ENCODE results near the gene STK36. TPM values are rescaled to one million over a fixed set of nuclear protein-coding genes. Genes with fewer than 3 reads are reported as not detected.

STK36 gene
- polyA plus RNA-seq (2013, experiment 1 of 2), result 35.7 TPM
- 37.2 TPM for polyA plus RNA-seq (2013, experiment 2 of 2)

- Histone ChIP-seq H3K9me3 (ENCODE audit: control insufficient read depth, low read length) (no peaks in the 10 kb centered on the region), H3K36me3 (ENCODE audit: control insufficient read depth, insufficient read depth, low read length) (peaks cover 54% of the 10 kb centered on the region), H3K27ac (ENCODE audit: low read depth, low read length, severe bottlenecking) (peak within 1 kb of the TSS; percentile 72), H3K4me1 (ENCODE audit: control insufficient read depth, insufficient read depth, low read length, poor library complexity, severe bottlenecking) (no peaks in the 10 kb centered on the region), H3K4me3 (ENCODE audit: extremely low read depth, insufficient read depth, low read length, poor library complexity, severe bottlenecking) (peak within 1 kb of the TSS; percentile 84)
- WGBS, 2 experiments (ENCODE audit: insufficient coverage in 2 of 2), result 0 to 2% methylated on average over 27 to 32 of the region's 49 CpGs
These were observed at the start of gene STK36, which contains the start of gene RNF25 for GRCh38 chr2:218671654-218672566. TSS of gene STK36 (plus strand) at chr2:218672086. CDS start at chr2:218672830, 744 bp downstream. TSS of gene RNF25 (minus strand) at chr2:218672002. CDS start at chr2:218671970, 32 bp downstream.

- 92% methylated on average over 6 to 7 of the region's 7 CpGs for WGBS, 2 experiments (ENCODE audit: insufficient coverage in 2 of 2)
- H3K4me3 ChIP-seq (ENCODE audit: extremely low read depth, insufficient read depth, low read length, poor library complexity, severe bottlenecking), result no peak overlapping the region
- H3K9me3 ChIP-seq (ENCODE audit: control insufficient read depth, low read length), result no peaks in the 10 kb centered on the region
- peaks cover 7% of the 10 kb centered on the region for H3K4me1 ChIP-seq (ENCODE audit: control insufficient read depth, insufficient read depth, low read length, poor library complexity, severe bottlenecking)
- H3K27ac ChIP-seq (ENCODE audit: low read depth, low read length, severe bottlenecking), result peak overlapping the region; percentile 53
- no peaks in the 10 kb centered on the region for H3K36me3 ChIP-seq (ENCODE audit: control insufficient read depth, insufficient read depth, low read length)
These were observed 49.1 kb upstream of the STK36 start for GRCh38 chr2:218622606-218623365.

GRCh38 chr2:218623366-218623705, 48.5 kb upstream of the STK36 start:
- Histone ChIP-seq H3K27ac (ENCODE audit: low read depth, low read length, severe bottlenecking) (peak overlapping the region; percentile 53), H3K4me3 (ENCODE audit: extremely low read depth, insufficient read depth, low read length, poor library complexity, severe bottlenecking) (no peak overlapping the region), H3K36me3 (ENCODE audit: control insufficient read depth, insufficient read depth, low read length) (no peaks in the 10 kb centered on the region), H3K9me3 (ENCODE audit: control insufficient read depth, low read length) (no peaks in the 10 kb centered on the region), H3K4me1 (ENCODE audit: control insufficient read depth, insufficient read depth, low read length, poor library complexity, severe bottlenecking) (peaks cover 7% of the 10 kb centered on the region)
- 93% methylated on average over 3 of the region's 3 CpGs; no CpG with 5 or more reads in 1 of the 2 experiments for WGBS, 2 experiments (ENCODE audit: insufficient coverage in 2 of 2)

GRCh38 chr2:218626369-218626768, 45.5 kb upstream of the STK36 start:
- no peak overlapping the region for H3K4me3 ChIP-seq (ENCODE audit: extremely low read depth, insufficient read depth, low read length, poor library complexity, severe bottlenecking)
- no peaks in the 10 kb centered on the region for H3K9me3 ChIP-seq (ENCODE audit: control insufficient read depth, low read length)
- H3K36me3 ChIP-seq (ENCODE audit: control insufficient read depth, insufficient read depth, low read length), result no peaks in the 10 kb centered on the region
- H3K4me1 ChIP-seq (ENCODE audit: control insufficient read depth, insufficient read depth, low read length, poor library complexity, severe bottlenecking), result peaks cover 7% of the 10 kb centered on the region
- WGBS, 2 experiments (ENCODE audit: insufficient coverage in 2 of 2), result 80 to 85% methylated on average over 2 to 4 of the region's 4 CpGs
- H3K27ac ChIP-seq (ENCODE audit: low read depth, low read length, severe bottlenecking), result no peak overlapping the region

GRCh38 chr2:218627939-218628338, 43.9 kb upstream of the STK36 start:
- WGBS, 2 experiments (ENCODE audit: insufficient coverage in 2 of 2), result 87 to 100% methylated on average over 2 to 3 of the region's 4 CpGs
- H3K4me3 ChIP-seq (ENCODE audit: extremely low read depth, insufficient read depth, low read length, poor library complexity, severe bottlenecking), result no peak overlapping the region
- H3K9me3 ChIP-seq (ENCODE audit: control insufficient read depth, low read length), result no peaks in the 10 kb centered on the region
- H3K36me3 ChIP-seq (ENCODE audit: control insufficient read depth, insufficient read depth, low read length), result no peaks in the 10 kb centered on the region
- peaks cover 7% of the 10 kb centered on the region for H3K4me1 ChIP-seq (ENCODE audit: control insufficient read depth, insufficient read depth, low read length, poor library complexity, severe bottlenecking)
- no peak overlapping the region for H3K27ac ChIP-seq (ENCODE audit: low read depth, low read length, severe bottlenecking)

GRCh38 chr2:218631837-218632236, 40.0 kb upstream of the STK36 start:
- Histone ChIP-seq H3K9me3 (ENCODE audit: control insufficient read depth, low read length) (no peaks in the 10 kb centered on the region), H3K36me3 (ENCODE audit: control insufficient read depth, insufficient read depth, low read length) (peaks cover 38% of the 10 kb centered on the region), H3K4me3 (ENCODE audit: extremely low read depth, insufficient read depth, low read length, poor library complexity, severe bottlenecking) (no peak overlapping the region), H3K27ac (ENCODE audit: low read depth, low read length, severe bottlenecking) (no peak overlapping the region), H3K4me1 (ENCODE audit: control insufficient read depth, insufficient read depth, low read length, poor library complexity, severe bottlenecking) (peaks cover 2% of the 10 kb centered on the region)
- WGBS, 2 experiments (ENCODE audit: insufficient coverage in 2 of 2), result 100% methylated on average over 1 of the region's 4 CpGs

- H3K36me3 ChIP-seq (ENCODE audit: control insufficient read depth, insufficient read depth, low read length), result peaks cover 76% of the 10 kb centered on the region
- 90 to 97% methylated on average over 4 to 5 of the region's 5 CpGs for WGBS, 2 experiments (ENCODE audit: insufficient coverage in 2 of 2)
- no peaks in the 10 kb centered on the region for H3K9me3 ChIP-seq (ENCODE audit: control insufficient read depth, low read length)
- H3K4me1 ChIP-seq (ENCODE audit: control insufficient read depth, insufficient read depth, low read length, poor library complexity, severe bottlenecking), result peaks cover 2% of the 10 kb centered on the region
- no peak overlapping the region for H3K27ac ChIP-seq (ENCODE audit: low read depth, low read length, severe bottlenecking)
- no peak overlapping the region for H3K4me3 ChIP-seq (ENCODE audit: extremely low read depth, insufficient read depth, low read length, poor library complexity, severe bottlenecking)
These were observed 36.2 kb upstream of the STK36 start for GRCh38 chr2:218635719-218636118.

- Histone ChIP-seq H3K27ac (ENCODE audit: low read depth, low read length, severe bottlenecking) (no peak overlapping the region), H3K36me3 (ENCODE audit: control insufficient read depth, insufficient read depth, low read length) (peaks cover 98% of the 10 kb centered on the region), H3K9me3 (ENCODE audit: control insufficient read depth, low read length) (no peaks in the 10 kb centered on the region), H3K4me1 (ENCODE audit: control insufficient read depth, insufficient read depth, low read length, poor library complexity, severe bottlenecking) (no peaks in the 10 kb centered on the region), H3K4me3 (ENCODE audit: extremely low read depth, insufficient read depth, low read length, poor library complexity, severe bottlenecking) (no peak overlapping the region)
- 93 to 96% methylated on average over 18 of the region's 18 CpGs for WGBS, 2 experiments (ENCODE audit: insufficient coverage in 2 of 2)
These were observed 33.5 kb upstream of the STK36 start for GRCh38 chr2:218638372-218638771.

GRCh38 chr2:218642121-218642656, 29.7 kb upstream of the STK36 start:
- 96 to 98% methylated on average over 15 to 18 of the region's 18 CpGs for WGBS, 2 experiments (ENCODE audit: insufficient coverage in 2 of 2)
- no peaks in the 10 kb centered on the region for H3K9me3 ChIP-seq (ENCODE audit: control insufficient read depth, low read length)
- H3K27ac ChIP-seq (ENCODE audit: low read depth, low read length, severe bottlenecking), result no peak overlapping the region
- peaks cover 97% of the 10 kb centered on the region for H3K36me3 ChIP-seq (ENCODE audit: control insufficient read depth, insufficient read depth, low read length)
- no peaks in the 10 kb centered on the region for H3K4me1 ChIP-seq (ENCODE audit: control insufficient read depth, insufficient read depth, low read length, poor library complexity, severe bottlenecking)
- no peak overlapping the region for H3K4me3 ChIP-seq (ENCODE audit: extremely low read depth, insufficient read depth, low read length, poor library complexity, severe bottlenecking)

GRCh38 chr2:218642786-218643185, 29.1 kb upstream of the STK36 start:
- H3K36me3 ChIP-seq (ENCODE audit: control insufficient read depth, insufficient read depth, low read length), result peaks cover 97% of the 10 kb centered on the region
- no peak overlapping the region for H3K27ac ChIP-seq (ENCODE audit: low read depth, low read length, severe bottlenecking)
- no peak overlapping the region for H3K4me3 ChIP-seq (ENCODE audit: extremely low read depth, insufficient read depth, low read length, poor library complexity, severe bottlenecking)
- 93 to 96% methylated on average over 17 of the region's 17 CpGs for WGBS, 2 experiments (ENCODE audit: insufficient coverage in 2 of 2)
- no peaks in the 10 kb centered on the region for H3K4me1 ChIP-seq (ENCODE audit: control insufficient read depth, insufficient read depth, low read length, poor library complexity, severe bottlenecking)
- no peaks in the 10 kb centered on the region for H3K9me3 ChIP-seq (ENCODE audit: control insufficient read depth, low read length)
